ENCODE data around the gene TULP4.
"Not testable (repeated sequence)": the region's sequence is repeated elsewhere in the genome, so short reads cannot be mapped to it uniquely, and the experiment has no call there.

The TULP4 gene

DNA sequence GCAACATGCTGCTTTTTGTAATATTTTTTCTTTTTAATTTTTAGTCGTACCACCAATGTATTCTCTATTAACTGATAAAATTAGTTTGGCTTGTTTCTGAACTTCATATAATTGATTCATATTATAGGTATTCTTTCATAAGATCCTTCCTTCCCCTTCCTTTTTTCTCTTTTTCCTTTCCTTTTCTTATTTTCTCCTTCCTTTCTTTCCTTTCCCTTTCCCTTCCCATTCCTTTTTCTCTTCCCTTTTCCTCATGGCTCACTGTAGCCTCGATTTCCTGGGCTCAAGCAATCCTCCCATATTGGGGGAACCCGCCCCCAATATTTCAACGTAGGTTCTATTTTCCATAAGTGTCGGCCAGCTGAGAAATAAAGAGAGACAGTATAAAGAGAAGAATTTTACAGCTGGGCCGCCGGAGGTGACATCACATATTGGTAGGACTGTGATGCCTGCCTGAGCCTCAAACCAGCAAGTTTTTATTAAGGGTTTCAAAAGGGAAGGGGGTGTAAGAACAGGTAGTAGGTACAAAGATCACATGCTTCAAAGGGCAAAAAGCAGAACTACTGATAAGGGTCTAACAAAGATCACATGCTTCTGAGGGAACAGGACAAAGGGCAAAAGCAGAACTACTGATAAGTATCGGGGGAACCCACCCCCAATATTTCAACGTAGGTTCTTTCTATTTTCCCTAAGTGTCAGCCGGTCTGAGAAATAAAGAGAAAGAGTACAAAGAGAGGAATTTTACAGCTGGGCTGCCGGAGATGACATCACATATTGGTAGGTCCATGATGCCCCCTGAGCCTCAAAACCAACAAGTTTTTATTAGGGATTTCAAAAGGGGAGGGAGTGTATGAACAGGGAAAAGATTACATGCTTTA lies 16.1 kb upstream of the TULP4 start:
- not testable (repeated sequence) for DNase-seq (ENCODE audit: low read depth)

DNA sequence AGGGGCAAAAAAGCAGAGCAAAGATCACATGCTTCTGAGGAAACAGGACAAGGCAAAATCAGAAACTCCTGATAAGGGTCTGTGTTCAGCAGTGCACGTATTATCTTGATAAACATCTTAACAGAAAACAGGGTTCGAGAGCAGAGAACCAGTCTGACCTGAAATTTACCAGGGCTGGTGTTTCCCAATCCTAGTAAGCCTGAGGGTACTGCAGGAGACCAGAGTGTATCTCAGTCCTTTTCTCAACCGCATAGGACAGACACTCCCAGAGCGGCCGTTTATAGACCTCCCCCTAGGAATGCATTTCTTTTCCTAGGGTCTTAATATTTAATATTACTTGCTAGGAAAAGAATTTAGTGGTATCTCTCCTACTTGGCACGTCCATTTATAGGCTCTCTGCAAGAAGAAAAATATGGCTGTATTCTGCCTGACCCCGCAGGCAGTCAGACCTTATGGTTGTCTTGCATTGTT lies 15.4 kb upstream of the TULP4 start:
- not testable (repeated sequence) for DNase-seq (ENCODE audit: low read depth)

- DNase-seq (ENCODE audit: low read depth), result not testable (repeated sequence)
These were observed 14.6 kb upstream of the TULP4 start for GRCh38 chr6:158297657-158298056.

- DNase-seq (ENCODE audit: low read depth), result not testable (repeated sequence)
These were observed 11.7 kb upstream of the TULP4 start for GRCh38 chr6:158300306-158301143.

- DNase-seq (ENCODE audit: low read depth), result not testable (repeated sequence)
These were observed 10.7 kb upstream of the TULP4 start for GRCh38 chr6:158301561-158301960.

DNA sequence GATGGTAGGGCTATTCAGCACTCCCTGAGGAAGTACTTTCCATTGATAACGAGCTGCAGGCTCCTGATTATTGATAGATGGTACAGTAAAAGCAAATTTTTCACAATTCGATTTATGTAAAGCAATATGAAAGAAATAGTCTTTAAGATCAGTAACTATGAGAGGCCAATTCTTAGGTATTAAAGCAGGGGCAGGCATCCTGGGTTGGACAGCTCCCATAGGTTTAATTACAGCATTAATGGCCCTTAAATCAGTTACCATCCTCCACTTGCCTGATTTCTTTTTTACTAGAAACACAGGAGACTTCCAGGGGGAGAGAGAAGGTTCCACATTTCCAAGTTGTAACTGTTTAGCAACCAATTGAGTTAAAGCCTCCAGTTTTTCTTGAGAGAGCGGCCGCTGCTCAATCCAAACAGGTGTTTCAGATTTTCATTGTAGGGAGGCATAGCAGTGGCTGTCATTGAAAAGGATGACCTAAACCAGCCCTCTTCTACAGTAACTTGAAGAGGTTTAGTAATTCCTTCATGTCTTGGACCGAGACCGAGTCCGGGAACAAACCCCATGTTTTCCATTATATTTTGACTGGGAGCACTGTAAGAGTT lies 10.0 kb upstream of the TULP4 start:
- DNase-seq (ENCODE audit: low read depth), result not testable (repeated sequence)

DNA sequence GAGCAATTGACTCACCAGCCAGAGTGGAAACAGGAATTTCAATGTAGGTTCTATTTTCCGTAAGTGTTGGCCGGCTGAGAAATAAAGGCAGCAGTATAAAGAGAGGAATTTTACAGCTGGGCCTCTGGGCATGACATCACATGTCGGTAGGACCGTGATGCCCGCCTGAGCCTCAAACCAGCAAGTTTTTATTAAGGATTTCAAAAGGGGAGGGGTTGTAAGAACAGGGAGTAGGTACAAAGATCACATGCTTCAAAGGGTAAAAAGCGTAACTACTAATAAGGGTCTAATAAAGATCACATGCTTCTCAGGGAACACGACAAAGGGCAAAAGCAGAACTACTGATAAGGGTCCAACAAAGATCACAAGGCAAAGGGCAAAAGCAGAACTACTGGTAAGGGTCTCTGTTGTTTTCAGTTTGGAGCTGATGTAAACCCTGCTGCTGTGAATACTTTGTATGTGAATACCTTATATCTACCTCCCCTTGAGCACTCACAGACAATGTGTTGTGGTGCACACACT lies 9.0 kb upstream of the TULP4 start:
- DNase-seq (ENCODE audit: low read depth), result no peak

DNA sequence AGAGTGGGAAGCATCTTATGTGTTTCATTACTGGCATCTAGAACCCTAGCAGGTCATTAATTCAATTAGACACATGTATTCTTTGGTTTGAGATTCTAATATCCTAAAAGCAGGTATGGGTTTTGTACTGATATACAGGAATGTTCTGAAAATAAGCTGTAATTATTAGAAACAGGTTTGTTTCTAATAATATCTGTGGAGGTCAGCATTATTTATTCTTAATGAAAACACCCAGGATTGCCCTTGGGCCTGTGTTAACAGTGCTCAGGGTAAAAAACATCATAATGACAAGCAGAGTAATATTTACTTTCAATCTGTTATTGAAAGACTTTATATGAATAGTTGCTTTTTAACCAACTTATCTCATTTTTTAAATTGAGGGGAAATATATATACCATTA lies 8.0 kb upstream of the TULP4 start:
- DNase-seq (ENCODE audit: low read depth), result no peak

DNA sequence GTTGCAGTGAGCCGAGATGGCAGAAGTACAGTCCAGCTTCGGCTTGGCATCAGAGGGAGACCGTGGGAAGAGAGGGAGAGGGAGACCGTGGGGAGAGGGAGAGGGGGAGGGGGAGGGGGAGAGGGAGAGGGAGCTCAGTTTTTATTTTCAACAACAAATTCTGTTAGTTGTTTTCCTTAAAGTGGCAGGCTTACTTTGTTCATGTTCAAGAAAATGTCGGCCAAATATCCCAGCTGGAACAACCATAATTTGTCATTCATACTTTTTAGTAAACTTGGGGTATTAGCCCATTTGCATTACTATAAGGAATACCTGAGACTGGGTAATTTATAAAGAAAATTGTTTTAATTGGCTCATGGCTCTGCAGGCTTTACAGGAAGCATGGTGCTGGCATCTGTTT lies 2.5 kb upstream of the TULP4 start:
- DNase-seq (ENCODE audit: low read depth), result no peak

DNA sequence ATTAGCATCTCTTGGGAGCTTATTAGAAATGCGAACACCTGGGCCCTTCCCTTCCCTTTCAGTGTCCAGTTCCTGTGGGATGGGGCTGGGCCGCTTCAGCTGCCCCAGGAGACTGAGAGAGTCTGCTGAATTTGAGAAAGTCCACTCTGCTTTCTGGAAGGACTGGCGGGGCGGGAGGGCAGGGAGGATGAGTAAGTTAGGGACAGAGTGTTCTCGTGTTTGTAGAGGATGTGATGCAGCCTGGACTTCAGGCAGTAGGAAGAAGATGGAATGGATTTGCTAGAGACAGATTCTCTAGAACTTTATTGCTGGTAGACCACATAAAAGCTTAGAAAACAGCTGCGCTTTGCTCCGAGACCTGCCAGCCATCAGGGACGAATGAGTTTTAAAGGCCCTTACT lies 1.1 kb upstream of the TULP4 start:
- no peak for DNase-seq (ENCODE audit: low read depth)

GRCh38 chr6:158311626-158312025 lies 639 bp upstream of the TULP4 start:
- no peak for DNase-seq (ENCODE audit: low read depth)

- DNase-seq (ENCODE audit: low read depth), result no peak
These were observed 570 bp downstream of the TULP4 start for GRCh38 chr6:158312672-158313397.

- no peak for DNase-seq (ENCODE audit: low read depth)
These were observed 1.7 kb downstream of the TULP4 start for GRCh38 chr6:158313989-158314388.

DNA sequence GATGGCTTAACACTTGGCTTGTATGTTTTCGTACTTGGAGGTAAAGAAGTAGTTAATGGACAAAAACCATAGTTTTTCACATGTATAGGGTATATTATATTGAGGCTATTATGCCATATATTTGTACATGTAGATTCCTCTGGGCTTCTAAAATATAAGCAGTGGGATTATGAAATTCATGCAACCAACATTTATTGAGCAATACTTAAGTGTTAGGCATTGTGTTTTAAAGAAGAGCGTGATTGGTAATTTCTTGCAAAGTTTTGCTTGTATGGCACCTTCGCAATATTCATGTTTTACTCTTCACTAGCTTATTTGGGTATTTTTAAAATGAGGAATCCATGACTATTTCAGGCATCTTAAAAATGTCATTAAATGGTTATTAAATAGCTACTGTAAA lies 2.5 kb downstream of the TULP4 start:
- no peak for DNase-seq (ENCODE audit: low read depth)

DNA sequence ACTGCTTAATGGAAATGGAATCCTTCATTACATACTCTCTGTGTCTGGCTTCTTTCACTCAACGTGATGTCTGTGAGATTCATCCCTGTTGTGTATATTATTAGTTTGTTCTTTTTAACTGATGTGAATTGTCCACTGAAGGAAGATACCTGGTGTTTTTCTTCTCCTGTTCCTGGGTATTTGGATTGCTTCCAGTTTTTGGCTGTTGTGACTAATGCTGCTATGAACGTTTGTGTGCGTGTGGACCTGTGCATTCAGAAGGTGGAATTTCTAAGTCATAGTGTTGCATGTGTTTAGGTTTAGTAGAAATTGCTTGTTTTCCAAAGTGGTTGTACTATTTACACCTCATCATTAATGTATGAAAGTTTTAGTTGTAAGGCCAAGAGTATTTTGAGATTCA lies 3.8 kb downstream of the TULP4 start:
- DNase-seq (ENCODE audit: low read depth), result no peak

- DNase-seq (ENCODE audit: low read depth), result no peak
These were observed 9.7 kb downstream of the TULP4 start for GRCh38 chr6:158321960-158322359.

GRCh38 chr6:158322400-158322723 lies 10.1 kb downstream of the TULP4 start:
- no peak for DNase-seq (ENCODE audit: low read depth)

GRCh38 chr6:158322724-158323560 lies 10.7 kb downstream of the TULP4 start:
- DNase-seq (ENCODE audit: low read depth), result no peak

DNA sequence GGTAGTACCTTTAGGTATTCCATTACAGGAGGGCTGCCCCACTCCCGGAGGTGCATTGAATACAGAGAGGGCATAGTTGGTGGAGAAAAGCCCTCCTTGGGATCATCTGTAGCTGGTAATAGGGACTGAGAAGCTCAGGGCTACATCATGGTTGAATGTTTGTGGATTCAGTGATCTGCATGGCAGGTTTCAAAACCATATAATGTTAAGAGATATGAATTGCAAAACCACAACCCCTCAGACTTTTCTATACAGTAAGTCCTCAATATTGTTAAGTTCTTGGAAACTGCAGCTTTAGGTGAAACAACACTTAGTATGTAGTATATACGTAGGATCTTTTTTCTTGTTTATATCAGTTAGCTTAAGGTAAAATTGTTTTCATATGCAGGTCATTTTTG lies 11.3 kb downstream of the TULP4 start:
- DNase-seq (ENCODE audit: low read depth), result no peak

DNA sequence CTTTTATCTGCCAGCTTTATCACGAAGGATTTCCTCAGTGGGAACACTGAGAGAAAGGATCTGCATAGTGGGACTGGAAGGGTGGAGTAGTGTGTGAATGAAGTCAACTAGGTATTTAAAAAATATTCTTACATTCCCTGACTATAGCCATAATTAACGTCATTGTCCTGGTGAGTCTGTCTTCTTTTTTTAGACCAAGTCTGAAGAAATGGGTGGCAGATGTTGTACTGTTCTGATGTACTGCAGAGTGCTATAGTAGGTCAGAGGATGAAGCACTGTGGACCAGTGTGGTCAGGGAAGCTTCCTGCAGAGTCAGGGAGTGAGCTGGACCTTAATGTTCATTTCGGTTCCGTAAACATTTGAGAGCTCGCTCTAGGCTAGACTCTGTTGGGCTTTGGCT lies 11.9 kb downstream of the TULP4 start:
- DNase-seq (ENCODE audit: low read depth), result no peak

DNA sequence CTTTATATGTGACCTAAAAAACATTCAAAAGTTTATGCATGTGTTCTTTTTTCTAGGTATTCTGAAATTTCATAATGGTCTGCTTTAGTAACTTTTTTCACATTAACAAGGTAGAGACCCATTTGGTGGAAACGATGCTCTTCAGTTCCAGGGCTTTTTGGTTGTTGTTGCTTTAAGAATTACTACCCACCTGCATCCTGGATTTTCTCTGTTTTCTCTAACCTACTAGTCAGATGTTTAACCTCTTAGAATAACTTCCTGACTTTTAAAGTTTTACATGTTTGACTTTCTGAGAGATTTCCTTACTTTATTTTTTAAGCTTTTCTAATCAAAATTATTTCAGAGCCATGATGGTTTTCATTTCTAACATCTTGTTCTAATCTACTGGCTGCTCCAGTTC lies 14.9 kb downstream of the TULP4 start:
- DNase-seq (ENCODE audit: low read depth), result no peak

Measured in stimulated activated CD8-positive, alpha-beta memory T cell treated with anti-CD3 and anti-CD28 coated beads, Interleukin-12 subunit alpha, Interleukin-12 subunit beta, amount 100 ng/mL, for 4 hours (primary cell).